CD4-positive, alpha-beta T cell (primary cell): ENCODE measurements around the gene INPP5A. TPM values are rescaled to one million over a fixed set of nuclear protein-coding genes. Genes with fewer than 3 reads are reported as not detected.

Experiments used
- ATAC-seq: fragments of 200-7000 bp; cut with Tn5 transposase; one replicate; pipeline ENCODE4 v1.10.0; 2022; ENCODE audit warnings: mild to moderate bottlenecking; ENCODE audit not compliant: poor library complexity
- CTCF ChIA-PET: fragments of 350-600 bp; sonication (Branson Sonifier 250); formaldehyde crosslinking; loops from one replicate; lab custom pipeline; 2021; ENCODE audit warnings: antibody characterized with exemption, inconsistent platforms; lab: Charles Lee
- POLR2A ChIA-PET: fragments of 350-600 bp; sonication (Branson Sonifier 250); formaldehyde crosslinking; loops from one replicate; lab custom pipeline; 2021; ENCODE audit warnings: antibody characterized with exemption, inconsistent platforms; lab: Charles Lee
- DNase-seq, 14 experiments: peaks; one replicate each; pipeline ENCODE4 v3.0.0-alpha.2; 2013 to 2020; ENCODE audit warnings: mixed read lengths in 2 of 14
- H3K27ac ChIP-seq, 2 donors: one replicate each; pipeline versions ENCODE4 v1.5.1 to v1.7.0; 2013; ENCODE audit warnings: low read length in 2 of 2, low read depth in 1 of 2, mild to moderate bottlenecking in 1 of 2
- H3K27me3 ChIP-seq, 2 experiments: 1 replicate in 1 of 2; 2 replicates in 1 of 2; pipeline versions ENCODE4 v1.6.1 to v1.7.0; 2013; ENCODE audit warnings: low read length in 2 of 2, control low read depth in 1 of 2, mild to moderate bottlenecking in 1 of 2, moderate library complexity in 1 of 2; ENCODE audit not compliant: insufficient read depth in 2 of 2, control insufficient read depth in 1 of 2
- H3K36me3 ChIP-seq: one replicate; pipeline ENCODE4 v1.6.1; 2013; ENCODE audit warnings: low read length, control low read depth; ENCODE audit not compliant: insufficient read depth
- H3K4me1 ChIP-seq: one replicate; pipeline ENCODE4 v1.6.1; 2013; ENCODE audit warnings: low read length, control low read depth; ENCODE audit not compliant: insufficient read depth
- H3K4me3 ChIP-seq: one replicate; pipeline ENCODE4 v1.5.1; 2013; ENCODE audit warnings: mild to moderate bottlenecking, low read length, moderate library complexity
- H3K9me3 ChIP-seq, 2 experiments: 1 replicate in 1 of 2; 2 replicates in 1 of 2; pipeline versions ENCODE4 v1.6.1 to v1.7.0; 2013; ENCODE audit warnings: low read length in 2 of 2, mild to moderate bottlenecking in 2 of 2, control low read depth in 1 of 2, moderate library complexity in 1 of 2; ENCODE audit not compliant: control insufficient read depth in 1 of 2, insufficient read depth in 1 of 2
- H3K27ac Mint-ChIP-seq: one replicate; pipeline ENCODE4 v1.8.0; 2020; ENCODE audit warnings: mixed read lengths
- H3K27me3 Mint-ChIP-seq: one replicate; pipeline ENCODE4 v1.8.0; 2021; ENCODE audit warnings: mixed read lengths
- H3K36me3 Mint-ChIP-seq: one replicate; pipeline ENCODE4 v1.8.0; 2021; ENCODE audit warnings: low read depth, mixed read lengths
- H3K4me1 Mint-ChIP-seq: one replicate; pipeline ENCODE4 v1.8.0; 2021; ENCODE audit warnings: low read depth, mixed read lengths
- H3K4me3 Mint-ChIP-seq: one replicate; pipeline ENCODE4 v1.8.0; 2020; ENCODE audit warnings: mild to moderate bottlenecking, mixed read lengths
- H3K9me3 Mint-ChIP-seq: one replicate; pipeline ENCODE4 v1.8.0; 2020; ENCODE audit warnings: mixed read lengths
- CTCF ChIP-seq: fragments of 200-600 bp; IDR thresholded peaks from one replicate; pipeline ENCODE4 v1.8.0; 2022; ENCODE audit warnings: antibody characterized with exemption, mild to moderate bottlenecking
- intact Hi-C, 2 experiments: fragments of 100-400 bp; cut with DNase I in 1 of 2; cut with micrococcal nuclease in 1 of 2; formaldehyde crosslinking; loops; one replicate each; pipeline versions ENCODE4 v1.15.1 to v1.9.0; 2023 to 2025; cut with DNase I, micrococcal nuclease
- total RNA-seq, 174 experiments: library from RNA in 2 of 174; stranded (reverse) in 2 of 174; gene quantifications; one replicate each; pipeline ENCODE4 v1.2.3 and lab custom pipeline; 2021 to 2026

The INPP5A gene
- total RNA-seq, 2 experiments from 2014 or later = 22.0 to 24.8 TPM

- Histone ChIP-seq H3K4me1 (no peaks in the 10 kb centered on the region), H3K27ac (no peak overlapping the region), H3K4me3 (no peak overlapping the region), H3K9me3 (peaks cover 14 to 20% of the 10 kb centered on the region in 2 experiments), H3K36me3 (no peaks in the 10 kb centered on the region), H3K27me3 (peaks cover 0 to 3% of the 10 kb centered on the region in 2 experiments)
- DNase-seq (no peak), ATAC-seq (no peak)
- Mint-ChIP-seq H3K27me3 (peaks cover 27% of the 10 kb centered on the region), H3K4me3 (no peak overlapping the region), H3K9me3 (peaks cover 3% of the 10 kb centered on the region), H3K27ac (no peak overlapping the region), H3K36me3 (peaks cover 2% of the 10 kb centered on the region), H3K4me1 (no peaks in the 10 kb centered on the region)
- CTCF ChIA-PET = no interaction called here
- intact Hi-C loops = no loop called here
- TF ChIP-seq CTCF = no peak
- POLR2A ChIA-PET = no interaction called here
Observed at GRCh38 chr10:132526676-132527075, 10.9 kb upstream of the INPP5A start.

- Mint-ChIP-seq H3K9me3 (peaks cover 3% of the 10 kb centered on the region), H3K4me3 (no peak overlapping the region), H3K27me3 (peaks cover 27% of the 10 kb centered on the region), H3K36me3 (peaks cover 5% of the 10 kb centered on the region), H3K27ac (no peak overlapping the region), H3K4me1 (no peaks in the 10 kb centered on the region)
- no peak for TF ChIP-seq CTCF
- DNase-seq (no peak), ATAC-seq (no peak)
- Histone ChIP-seq H3K36me3 (no peaks in the 10 kb centered on the region), H3K27ac (no peak overlapping the region), H3K9me3 (peaks cover 17 to 24% of the 10 kb centered on the region in 2 experiments), H3K27me3 (peaks cover 0 to 3% of the 10 kb centered on the region in 2 experiments), H3K4me1 (no peaks in the 10 kb centered on the region), H3K4me3 (no peak overlapping the region)
- CTCF ChIA-PET = no interaction called here
- POLR2A ChIA-PET = no interaction called here
- intact Hi-C loops = no loop called here
Observed at GRCh38 chr10:132527339-132528063, 10.1 kb upstream of the INPP5A start.

DNA sequence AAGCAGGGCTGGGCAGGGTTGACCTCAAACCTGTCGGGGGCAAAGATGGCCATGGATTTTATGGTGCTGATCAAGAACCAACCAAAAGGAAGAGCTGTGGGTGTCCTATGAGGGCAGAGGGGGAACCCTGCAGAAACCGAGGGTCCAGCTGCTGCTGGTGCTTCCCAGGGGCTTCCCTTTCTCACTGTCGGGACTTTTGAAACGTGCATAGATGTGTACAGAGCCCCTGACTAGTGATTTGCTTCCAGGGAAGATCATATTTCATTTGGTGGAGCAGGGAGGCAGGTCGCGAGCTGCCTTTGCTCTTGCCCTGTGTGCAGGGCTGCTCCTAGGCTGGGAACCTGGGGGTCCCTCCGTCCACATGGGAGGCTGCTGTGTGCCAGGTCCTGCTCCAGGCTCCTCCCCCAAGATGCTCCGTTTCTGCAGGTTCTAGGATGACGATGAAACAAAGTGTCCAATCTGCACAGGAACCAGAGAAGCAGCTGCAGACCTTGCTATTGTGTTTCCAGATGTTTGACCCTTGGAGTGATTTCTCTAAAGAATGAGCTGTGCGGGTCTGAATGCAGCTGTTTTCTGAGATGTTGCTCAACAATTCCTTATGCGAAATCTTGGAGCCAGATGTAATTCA, 9.4 kb upstream of the INPP5A start:
- Histone ChIP-seq H3K36me3 (no peaks in the 10 kb centered on the region), H3K4me3 (no peak overlapping the region), H3K27ac (no peak overlapping the region), H3K4me1 (no peaks in the 10 kb centered on the region), H3K9me3 (peaks cover 17 to 24% of the 10 kb centered on the region in 2 experiments), H3K27me3 (peaks cover 0 to 3% of the 10 kb centered on the region in 2 experiments)
- Mint-ChIP-seq H3K27ac (no peak overlapping the region), H3K36me3 (peaks cover 5% of the 10 kb centered on the region), H3K4me3 (no peak overlapping the region), H3K9me3 (peaks cover 3% of the 10 kb centered on the region), H3K4me1 (no peaks in the 10 kb centered on the region), H3K27me3 (peaks cover 27% of the 10 kb centered on the region)
- intact Hi-C loops = no loop called here
- no peak for TF ChIP-seq CTCF
- no peak for DNase-seq
- POLR2A ChIA-PET = no interaction called here
- CTCF ChIA-PET = no interaction called here
- no peak for ATAC-seq
